RPMI7951 (cell line): Measurements from ENCODE around the gene EFHD2. TPM values are rescaled to one million over a fixed set of nuclear protein-coding genes. Genes with fewer than 3 reads are reported as not detected.

Experiments used
- DNase-seq: peaks from one replicate; pipeline ENCODE4 v3.0.0-alpha.2; 2012; ENCODE audit warnings: low read depth
- total RNA-seq: library from RNA; depleted of rRNA; stranded (reverse); fragments of >200 nt; shearing (Covaris generic); gene quantifications from 2 replicates; pipeline ENCODE4 v1.2.3, GENCODE V29; 2014; rRNA removed

The EFHD2 gene
- total RNA-seq, 1 experiment from 2014 or later: 52.5 TPM

DNA sequence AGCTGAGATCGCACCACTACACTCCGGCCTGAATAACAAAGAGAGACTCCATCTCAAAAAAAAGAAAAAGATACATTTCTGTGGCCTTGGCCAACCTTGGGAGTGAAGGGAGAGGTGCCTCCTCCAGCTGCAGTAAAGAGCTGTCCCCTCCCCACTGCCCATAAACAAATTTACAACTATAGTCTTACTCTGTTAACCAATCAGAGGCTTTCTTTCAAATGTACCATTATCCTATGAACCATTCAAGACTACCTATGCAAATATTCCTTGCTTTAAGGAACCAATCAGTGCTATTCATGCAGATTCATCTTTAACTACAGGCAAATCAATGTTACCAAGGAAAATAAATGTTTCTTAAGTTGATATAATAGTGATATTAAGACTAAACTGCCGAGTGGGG, 67.2 kb downstream of the EFHD2 start:
- no peak for DNase-seq

DNA sequence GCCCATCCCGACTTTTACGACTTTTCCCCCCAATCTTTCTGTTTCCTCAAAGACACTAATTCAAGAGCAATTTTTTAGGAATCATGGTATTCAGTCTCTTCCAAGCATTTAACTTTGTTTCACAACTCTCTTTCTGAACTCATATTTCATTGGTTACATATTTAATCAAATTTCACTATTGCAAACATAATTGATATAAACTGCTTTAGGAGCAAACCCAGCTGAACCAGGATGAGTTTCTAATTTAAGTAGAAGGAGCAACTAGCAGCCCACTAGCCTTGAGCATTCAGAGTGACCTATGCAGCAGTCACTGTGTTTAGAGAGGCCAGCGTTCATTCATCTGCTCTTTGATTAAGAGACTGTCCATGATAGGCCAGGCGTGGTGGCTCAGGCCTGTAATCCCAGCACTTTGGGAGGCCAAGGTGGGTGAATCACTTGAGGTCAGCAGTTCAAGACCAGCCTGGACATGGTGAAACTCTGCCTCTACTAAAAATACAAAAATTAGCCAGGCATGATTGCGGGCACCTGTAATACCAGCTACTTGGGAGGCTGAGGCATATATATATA, 68.0 kb downstream of the EFHD2 start:
- no peak for DNase-seq

Other genes with a start within 250 kb of the EFHD2 start
- 5.5 and 6.8 TPM in 2 replicates for gene FHAD1, start 162.7 kb upstream of the EFHD2 start, total RNA-seq
- 0.12 TPM in 1 of 2 replicates, not detected in the other for gene CTRC, start 28.6 kb downstream of the EFHD2 start, total RNA-seq
- not detected in 2 replicates for gene CELA2A, start 46.8 kb downstream of the EFHD2 start, total RNA-seq
- gene CELA2B, start 66.2 kb downstream of the EFHD2 start, total RNA-seq: not detected in 2 replicates
- gene CASP9, start 114.3 kb downstream of the EFHD2 start, total RNA-seq: 8.4 and 8.7 TPM in 2 replicates
- gene DNAJC16, start 117.0 kb downstream of the EFHD2 start, total RNA-seq: 7.9 and 9.5 TPM in 2 replicates
- 1.2 and 1.6 TPM in 2 replicates for gene AGMAT, start 175.2 kb downstream of the EFHD2 start, total RNA-seq
- 4.4 and 6.5 TPM in 2 replicates for gene DDI2, start 207.6 kb downstream of the EFHD2 start, total RNA-seq